NCI-H1694 (cell line): ENCODE measurements around the gene ERVH48-1.
"Not testable (repeated sequence)": the region's sequence is repeated elsewhere in the genome, so short reads cannot be mapped to it uniquely, and the experiment has no call there.

Experiments used
- DNase-seq: peaks from one replicate; lab custom pipeline; 2025; lab: John Stamatoyannopoulos, UW

The ERVH48-1 gene

GRCh38 chr21:42939582-42940413 is 14.4 kb upstream of the ERVH48-1 start:
- peak; percentile 27 for DNase-seq

GRCh38 chr21:42938606-42938995 is 13.2 kb upstream of the ERVH48-1 start:
- DNase-seq: not testable (repeated sequence)

GRCh38 chr21:42937960-42938605 is 12.7 kb upstream of the ERVH48-1 start:
- no peak for DNase-seq

- DNase-seq: not testable (repeated sequence)
These were observed 11.9 kb upstream of the ERVH48-1 start for GRCh38 chr21:42937034-42937940.

- DNase-seq: not testable (repeated sequence)
These were observed 10.9 kb upstream of the ERVH48-1 start for GRCh38 chr21:42936360-42936759.

GRCh38 chr21:42933973-42934372 is 8.5 kb upstream of the ERVH48-1 start:
- DNase-seq: not testable (repeated sequence)

GRCh38 chr21:42933137-42933970 is 7.9 kb upstream of the ERVH48-1 start:
- DNase-seq: not testable (repeated sequence)

GRCh38 chr21:42932378-42933136 is 7.1 kb upstream of the ERVH48-1 start:
- DNase-seq: not testable (repeated sequence)

GRCh38 chr21:42931560-42932235 is 6.3 kb upstream of the ERVH48-1 start:
- no peak for DNase-seq

- no peak for DNase-seq
These were observed 4.5 kb upstream of the ERVH48-1 start for GRCh38 chr21:42929969-42930368.

- not testable (repeated sequence) for DNase-seq
These were observed 2.2 kb upstream of the ERVH48-1 start for GRCh38 chr21:42927474-42928200.

- DNase-seq: no peak
These were observed 1.0 kb downstream of the ERVH48-1 start for GRCh38 chr21:42924433-42924751.

GRCh38 chr21:42923553-42924432 is 1.6 kb downstream of the ERVH48-1 start:
- DNase-seq: peak; percentile 96

- DNase-seq: no peak
These were observed 2.5 kb downstream of the ERVH48-1 start for GRCh38 chr21:42922918-42923317.

- no peak for DNase-seq
These were observed 3.5 kb downstream of the ERVH48-1 start for GRCh38 chr21:42921927-42922326.

- no peak for DNase-seq
These were observed 7.1 kb downstream of the ERVH48-1 start for GRCh38 chr21:42918291-42918690.

- DNase-seq: no peak
These were observed 12.0 kb downstream of the ERVH48-1 start for GRCh38 chr21:42913476-42913875.

- not testable (repeated sequence) for DNase-seq
These were observed 13.5 kb downstream of the ERVH48-1 start for GRCh38 chr21:42911920-42912319.
